ENCODE data around the gene SDR9C7. TPM values are rescaled to one million over a fixed set of nuclear protein-coding genes. Genes with fewer than 3 reads are reported as not detected.
"Not testable (repeated sequence)": the region's sequence is repeated elsewhere in the genome, so short reads cannot be mapped to it uniquely, and the experiment has no call there.

SDR9C7 gene
- total RNA-seq: not detected in 2 replicates

GRCh38 chr12:56933826-56934625 is at the start of gene SDR9C7:
TSS of gene SDR9C7 (minus strand) at chr12:56934408. CDS start at chr12:56934261, 147 bp downstream.
- intact Hi-C loops (cut with micrococcal nuclease): no loop called here

GRCh38 chr12:56983386-56983785 is 49.2 kb upstream of the SDR9C7 start:
- intact Hi-C loops (cut with micrococcal nuclease): no loop called here

- intact Hi-C loops (cut with micrococcal nuclease): not testable (repeated sequence)
Measured at GRCh38 chr12:56982578-56983236, 48.5 kb upstream of the SDR9C7 start.

- intact Hi-C loops (cut with micrococcal nuclease): no loop called here
Measured at GRCh38 chr12:56980941-56981530, 46.8 kb upstream of the SDR9C7 start.

- intact Hi-C loops (cut with micrococcal nuclease): no loop called here
Measured at GRCh38 chr12:56980268-56980667, 46.1 kb upstream of the SDR9C7 start.

- intact Hi-C loops (cut with micrococcal nuclease): no loop called here
Measured at GRCh38 chr12:56979628-56980027, 45.4 kb upstream of the SDR9C7 start.

- intact Hi-C loops (cut with micrococcal nuclease): no loop called here
Measured at GRCh38 chr12:56978397-56979138, 44.4 kb upstream of the SDR9C7 start.

- intact Hi-C loops (cut with micrococcal nuclease): not testable (repeated sequence)
Measured at GRCh38 chr12:56977361-56977760, 43.2 kb upstream of the SDR9C7 start.

- intact Hi-C loops (cut with micrococcal nuclease): not testable (repeated sequence)
Measured at GRCh38 chr12:56974224-56974623, 40.0 kb upstream of the SDR9C7 start.

GRCh38 chr12:56968910-56969309 is 34.7 kb upstream of the SDR9C7 start:
- intact Hi-C loops (cut with micrococcal nuclease): not testable (repeated sequence)

GRCh38 chr12:56965997-56966642 is 31.9 kb upstream of the SDR9C7 start:
- intact Hi-C loops (cut with micrococcal nuclease): not testable (repeated sequence)

GRCh38 chr12:56965124-56965523 is 30.9 kb upstream of the SDR9C7 start:
- intact Hi-C loops (cut with micrococcal nuclease): not testable (repeated sequence)

- intact Hi-C loops (cut with micrococcal nuclease): not testable (repeated sequence)
Measured at GRCh38 chr12:56963557-56963956, 29.3 kb upstream of the SDR9C7 start.

- intact Hi-C loops (cut with micrococcal nuclease): not testable (repeated sequence)
Measured at GRCh38 chr12:56962247-56962646, 28.0 kb upstream of the SDR9C7 start.

GRCh38 chr12:56958422-56958821 is 24.2 kb upstream of the SDR9C7 start:
- intact Hi-C loops (cut with micrococcal nuclease): no loop called here

- intact Hi-C loops (cut with micrococcal nuclease): no loop called here
Measured at GRCh38 chr12:56957229-56958052, 23.2 kb upstream of the SDR9C7 start, which contains the start of gene RDH16. TSS of gene RDH16 (minus strand) at chr12:56957608. CDS start at chr12:56957462, 146 bp downstream.

- intact Hi-C loops (cut with micrococcal nuclease): no loop called here
Measured at GRCh38 chr12:56955631-56956256, 21.5 kb upstream of the SDR9C7 start.

- intact Hi-C loops (cut with micrococcal nuclease): no loop called here
Measured at GRCh38 chr12:56954958-56955355, 20.7 kb upstream of the SDR9C7 start.
